WTC11 (cell line): Measurements from ENCODE around the gene MYO15A. TPM values are rescaled to one million over a fixed set of nuclear protein-coding genes. Genes with fewer than 3 reads are reported as not detected.

Source experiments
- ATAC-seq: fragments of 200-7000 bp; cut with Tn5 transposase; 2 replicates; pipeline ENCODE4 v1.10.0; 2021; ENCODE audit warnings: mild to moderate bottlenecking, moderate library complexity
- CTCF ChIA-PET: fragments of 300-600 bp; sonication (Branson Sonifier 250); formaldehyde crosslinking; loops from one replicate; lab custom pipeline; 2021; ENCODE audit warnings: antibody characterized with exemption; lab: Charles Lee
- POLR2A ChIA-PET: fragments of 350-600 bp; sonication (Branson Sonifier 250); formaldehyde crosslinking; loops from one replicate; lab custom pipeline; 2021; ENCODE audit warnings: antibody characterized with exemption; lab: Charles Lee
- DNase-seq: peaks from one replicate; pipeline ENCODE4 v3.0.0; 2021; ENCODE audit warnings: low spot score
- H3K27ac Mint-ChIP-seq: 2 replicates; pipeline ENCODE4 v1.8.0; 2021; ENCODE audit warnings: mixed read lengths
- H3K27me3 Mint-ChIP-seq: 2 replicates; pipeline ENCODE4 v1.8.0; 2021; ENCODE audit warnings: low read depth, mild to moderate bottlenecking, moderate library complexity, mixed read lengths
- H3K36me3 Mint-ChIP-seq: 2 replicates; pipeline ENCODE4 v1.8.0; 2021; ENCODE audit warnings: mixed read lengths
- H3K4me1 Mint-ChIP-seq: 2 replicates; pipeline ENCODE4 v1.8.0; 2022; ENCODE audit warnings: mixed read lengths
- H3K4me3 Mint-ChIP-seq: 2 replicates; pipeline ENCODE4 v1.8.0; 2021; ENCODE audit warnings: mild to moderate bottlenecking, moderate library complexity, mixed read lengths
- H3K9me3 Mint-ChIP-seq: 2 replicates; pipeline ENCODE4 v1.8.0; 2021; ENCODE audit warnings: mixed read lengths
- ARID4B ChIP-seq: sonication (generic); formaldehyde crosslinking; IDR thresholded peaks from 2 replicates; pipeline ENCODE4 v1.8.0; 2023; ENCODE audit warnings: missing genetic modification reagents, mild to moderate bottlenecking, borderline replicate concordance
- E2F5 ChIP-seq: sonication (generic); formaldehyde crosslinking; IDR thresholded peaks from 2 replicates; pipeline ENCODE4 v1.8.1; 2022; ENCODE audit warnings: mild to moderate bottlenecking, moderate library complexity, missing genetic modification reagents
- ELF4 ChIP-seq: sonication (generic); formaldehyde crosslinking; IDR thresholded peaks from 2 replicates; pipeline ENCODE4 v1.8.1; 2022; ENCODE audit warnings: low read depth, mild to moderate bottlenecking, moderate library complexity, missing genetic modification reagents
- FOXJ3 ChIP-seq: sonication (generic); formaldehyde crosslinking; IDR thresholded peaks from 2 replicates; pipeline ENCODE4 v1.9.0; 2021; ENCODE audit warnings: missing genetic modification reagents, mild to moderate bottlenecking, borderline replicate concordance
- HMGA2 ChIP-seq: fragments of 250-450 bp; sonication (Bioruptor Pico); IDR thresholded peaks from 2 replicates; pipeline ENCODE4 v1.4.0; 2021; ENCODE audit warnings: mild to moderate bottlenecking, moderate library complexity
- IRF2 ChIP-seq: sonication (generic); formaldehyde crosslinking; IDR thresholded peaks from 2 replicates; pipeline ENCODE4 v1.8.0; 2022; ENCODE audit warnings: low read depth, missing genetic modification reagents, borderline replicate concordance
- JAZF1 ChIP-seq: fragments of 250-450 bp; sonication (Bioruptor Pico); IDR thresholded peaks from 2 replicates; pipeline ENCODE4 v1.9.0; 2021; ENCODE audit warnings: moderate library complexity, mild to moderate bottlenecking, inconsistent platforms
- MXD4 ChIP-seq: fragments of 250-450 bp; sonication (Bioruptor Pico); IDR thresholded peaks from 2 replicates; pipeline ENCODE4 v1.8.0; 2021; ENCODE audit warnings: mild to moderate bottlenecking, moderate library complexity, borderline replicate concordance
- MYBL2 ChIP-seq: sonication (generic); formaldehyde crosslinking; IDR thresholded peaks from 2 replicates; pipeline ENCODE4 v1.8.1; 2023; ENCODE audit warnings: mild to moderate bottlenecking, moderate library complexity, missing genetic modification reagents
- NR3C1 ChIP-seq: sonication (generic); formaldehyde crosslinking; conservative IDR thresholded peaks from 2 replicates; pipeline ENCODE4 v1.8.1; 2023; ENCODE audit warnings: low read depth, mild to moderate bottlenecking, missing genetic modification reagents
- OVOL2 ChIP-seq: fragments of 250-450 bp; sonication (Bioruptor Pico); IDR thresholded peaks from 2 replicates; pipeline ENCODE4 v1.9.0; 2021; ENCODE audit warnings: mild to moderate bottlenecking, borderline replicate concordance
- PRDM15 ChIP-seq: sonication (generic); formaldehyde crosslinking; IDR thresholded peaks from 2 replicates; pipeline ENCODE4 v1.8.0; 2022; ENCODE audit warnings: missing genetic modification reagents
- PRRX2 ChIP-seq: fragments of 250-450 bp; sonication (Bioruptor Pico); IDR thresholded peaks from 2 replicates; pipeline ENCODE4 v1.8.0; 2021; ENCODE audit warnings: mild to moderate bottlenecking
- SOX15 ChIP-seq: fragments of 250-450 bp; sonication (Bioruptor Pico); IDR thresholded peaks from 2 replicates; pipeline ENCODE4 v1.9.0; 2021; ENCODE audit warnings: mild to moderate bottlenecking
- SP1 ChIP-seq: sonication (generic); formaldehyde crosslinking; conservative IDR thresholded peaks from 2 replicates; pipeline ENCODE4 v1.8.1; 2022; ENCODE audit warnings: missing genetic modification reagents
- STAT6 ChIP-seq: sonication (generic); formaldehyde crosslinking; conservative IDR thresholded peaks from 2 replicates; pipeline ENCODE4 v1.8.1; 2023; ENCODE audit warnings: mild to moderate bottlenecking, low read depth, missing genetic modification reagents, moderate library complexity
- ZBTB43 ChIP-seq: sonication (generic); formaldehyde crosslinking; IDR thresholded peaks from 2 replicates; pipeline ENCODE4 v1.8.1; 2023; ENCODE audit warnings: mild to moderate bottlenecking, missing genetic modification reagents
- ZNF263 ChIP-seq: sonication (generic); formaldehyde crosslinking; IDR thresholded peaks from 2 replicates; pipeline ENCODE4 v1.8.1; 2022; ENCODE audit warnings: low read depth, mild to moderate bottlenecking, moderate library complexity, missing genetic modification reagents
- ZNF396 ChIP-seq: fragments of 250-450 bp; sonication (Bioruptor Pico); IDR thresholded peaks from 2 replicates; pipeline ENCODE4 v1.8.0; 2021; ENCODE audit warnings: mild to moderate bottlenecking, moderate library complexity, borderline replicate concordance
- ZNF512 ChIP-seq: sonication (generic); formaldehyde crosslinking; IDR thresholded peaks from 2 replicates; pipeline ENCODE4 v1.8.1; 2022; ENCODE audit warnings: missing genetic modification reagents, borderline replicate concordance
- total RNA-seq: library from RNA; stranded (reverse); gene quantifications from 3 replicates; pipeline ENCODE4 v1.2.3, GENCODE V29; 2021

MYO15A gene
- total RNA-seq, 1 experiment from 2014 or later: 2.6 TPM

- peaks cover 4% of the 10 kb centered on the region for H3K36me3 Mint-ChIP-seq
- CTCF ChIA-PET: interaction anchor here (2.7 kb wide), 1 partner anchor 20 kb away, joined by 8 read pairs; no protein-coding TSS in a partner anchor
- no peak for ATAC-seq
- DNase-seq: no peak
- peaks cover 6% of the 10 kb centered on the region for H3K9me3 Mint-ChIP-seq
- TF ChIP-seq STAT6 (CRISPR knock-in tag): no peak
- TF ChIP-seq MYBL2: no peak
- TF ChIP-seq SP1 (CRISPR knock-in tag): no peak
- TF ChIP-seq MXD4 (CRISPR knock-in tag): no peak
- no peak for TF ChIP-seq PRDM15 (CRISPR knock-in tag)
- TF ChIP-seq ZBTB43 (CRISPR knock-in tag): no peak
- no peak for TF ChIP-seq IRF2 (CRISPR knock-in tag)
- TF ChIP-seq OVOL2: no peak
- no peak for TF ChIP-seq ELF4 (CRISPR knock-in tag)
- TF ChIP-seq ZNF512 (CRISPR knock-in tag): no peak
- no peak for TF ChIP-seq NR3C1 (CRISPR knock-in tag)
- no peak for TF ChIP-seq ARID4B (CRISPR knock-in tag)
- no peak for TF ChIP-seq HMGA2 (CRISPR knock-in tag)
- TF ChIP-seq FOXJ3 (CRISPR knock-in tag): no peak
- TF ChIP-seq ZNF396: no peak
- TF ChIP-seq E2F5 (CRISPR knock-in tag): no peak
- TF ChIP-seq SOX15 (CRISPR knock-in tag): no peak
- no peak for TF ChIP-seq ZNF263 (CRISPR knock-in tag)
- no peak for TF ChIP-seq JAZF1 (CRISPR knock-in tag)
- no peak for TF ChIP-seq PRRX2
- no peak overlapping the region for H3K27ac Mint-ChIP-seq
- H3K4me3 Mint-ChIP-seq: no peak overlapping the region
- no peaks in the 10 kb centered on the region for H3K27me3 Mint-ChIP-seq
- POLR2A ChIA-PET: no interaction called here
- H3K4me1 Mint-ChIP-seq: no peaks in the 10 kb centered on the region
Observed at GRCh38 chr17:18119938-18120337, 11.4 kb downstream of the MYO15A start.
